ENCODE data around the gene COPZ1.
"Not testable (repeated sequence)": the region's sequence is repeated elsewhere in the genome, so short reads cannot be mapped to it uniquely, and the experiment has no call there.

COPZ1 gene

DNA sequence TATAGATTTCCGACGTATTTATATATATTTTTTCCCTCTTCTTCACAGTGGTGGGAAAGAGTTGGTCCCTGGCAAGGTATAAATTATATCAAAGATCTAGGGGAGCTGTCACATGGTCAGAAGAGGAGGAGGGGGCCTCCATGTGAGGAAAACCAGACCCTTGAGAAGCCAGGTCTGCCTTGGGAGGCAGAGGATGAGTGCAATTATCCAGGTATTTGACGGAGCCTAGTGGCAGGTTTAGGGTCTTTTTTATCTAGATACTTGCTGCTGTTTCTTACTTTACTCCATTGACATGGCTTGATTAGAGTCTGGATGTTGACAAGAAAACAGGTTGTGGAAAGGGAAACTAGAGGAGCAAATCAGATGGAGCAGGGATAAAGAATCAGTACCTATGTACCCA lies 5.5 kb downstream of the COPZ1 start:
- in situ Hi-C loops (cut with MboI; ENCODE audit: low sequenced_read_pairs) = no loop called here

DNA sequence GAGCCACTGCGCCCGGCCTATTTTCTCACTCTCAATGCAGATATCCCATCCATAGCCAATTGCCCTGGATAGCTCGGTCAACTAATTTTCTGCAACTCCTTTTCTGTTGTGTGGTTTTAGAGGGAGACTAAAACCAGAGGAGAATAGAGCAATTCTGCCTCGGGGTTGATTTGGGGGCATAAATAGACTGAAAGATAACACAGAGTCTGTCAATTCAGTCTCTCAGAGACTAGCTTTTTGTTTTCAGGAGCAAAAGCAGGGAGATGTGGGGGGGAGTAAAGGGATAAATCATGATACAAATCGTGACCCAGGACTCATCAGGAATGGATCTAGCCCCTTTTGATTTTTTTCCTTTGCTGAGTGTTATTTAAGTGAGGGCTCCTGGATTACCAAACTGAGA lies 6.5 kb downstream of the COPZ1 start:
- in situ Hi-C loops (cut with MboI; ENCODE audit: low sequenced_read_pairs) = no loop called here

DNA sequence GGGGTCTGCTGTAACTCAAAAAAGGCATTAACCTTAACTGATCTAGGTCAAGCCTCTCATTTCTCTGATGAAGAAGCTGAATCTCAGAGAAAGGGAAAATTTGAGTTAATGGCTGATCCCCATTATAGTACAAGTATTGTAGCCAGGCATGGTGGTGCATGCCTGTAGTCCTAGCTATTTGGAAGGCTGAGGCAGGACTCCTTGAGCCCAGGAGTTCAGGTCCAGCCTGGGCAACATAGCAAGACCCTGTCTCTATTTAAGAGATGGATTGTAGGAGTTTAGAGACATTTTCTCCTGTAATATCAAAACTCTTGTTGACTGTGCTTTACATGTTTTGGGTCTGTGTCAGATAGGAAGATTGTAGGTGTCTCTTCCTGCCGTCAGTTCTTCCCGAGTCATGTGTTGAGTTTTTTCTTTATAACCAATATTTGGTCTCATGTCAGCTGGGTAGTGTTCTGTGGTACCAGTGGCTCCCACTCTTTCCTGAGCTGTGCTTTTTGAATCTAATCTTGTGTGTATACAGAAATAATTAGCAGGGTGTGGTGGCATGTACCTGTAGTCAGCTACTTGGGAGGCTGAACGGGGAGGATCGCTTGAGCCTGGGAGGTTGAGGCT lies 8.6 kb downstream of the COPZ1 start:
- in situ Hi-C loops (cut with MboI; ENCODE audit: low sequenced_read_pairs) = no loop called here

DNA sequence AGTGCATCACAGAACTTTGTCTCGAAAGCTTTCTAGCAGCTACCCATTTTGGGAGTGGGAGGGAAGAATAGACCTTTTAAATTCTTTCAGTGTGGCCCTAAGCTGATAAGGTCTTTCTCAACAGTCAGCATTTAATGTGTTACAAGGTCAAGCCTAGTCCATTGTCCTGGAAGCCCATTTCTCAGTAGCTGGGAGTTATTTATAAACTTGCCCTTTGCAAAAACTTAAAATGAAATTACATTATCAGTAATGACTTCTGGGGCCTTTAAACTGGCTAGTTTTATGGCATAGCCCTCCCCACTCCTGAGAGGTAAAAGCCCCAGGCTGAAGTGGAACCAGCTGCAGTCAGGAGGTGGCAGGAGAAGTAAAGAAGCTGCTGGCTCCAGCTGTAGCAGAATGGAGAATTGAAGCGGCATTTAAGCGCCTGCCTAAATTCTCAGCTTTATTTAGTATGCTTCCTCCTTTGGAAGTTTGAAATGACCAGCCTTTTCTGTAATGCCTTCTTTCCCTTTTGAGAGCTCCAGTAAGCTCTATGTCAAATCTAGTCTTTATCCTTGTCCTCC lies 12.4 kb downstream of the COPZ1 start:
- in situ Hi-C loops (cut with MboI; ENCODE audit: low sequenced_read_pairs) = no loop called here

DNA sequence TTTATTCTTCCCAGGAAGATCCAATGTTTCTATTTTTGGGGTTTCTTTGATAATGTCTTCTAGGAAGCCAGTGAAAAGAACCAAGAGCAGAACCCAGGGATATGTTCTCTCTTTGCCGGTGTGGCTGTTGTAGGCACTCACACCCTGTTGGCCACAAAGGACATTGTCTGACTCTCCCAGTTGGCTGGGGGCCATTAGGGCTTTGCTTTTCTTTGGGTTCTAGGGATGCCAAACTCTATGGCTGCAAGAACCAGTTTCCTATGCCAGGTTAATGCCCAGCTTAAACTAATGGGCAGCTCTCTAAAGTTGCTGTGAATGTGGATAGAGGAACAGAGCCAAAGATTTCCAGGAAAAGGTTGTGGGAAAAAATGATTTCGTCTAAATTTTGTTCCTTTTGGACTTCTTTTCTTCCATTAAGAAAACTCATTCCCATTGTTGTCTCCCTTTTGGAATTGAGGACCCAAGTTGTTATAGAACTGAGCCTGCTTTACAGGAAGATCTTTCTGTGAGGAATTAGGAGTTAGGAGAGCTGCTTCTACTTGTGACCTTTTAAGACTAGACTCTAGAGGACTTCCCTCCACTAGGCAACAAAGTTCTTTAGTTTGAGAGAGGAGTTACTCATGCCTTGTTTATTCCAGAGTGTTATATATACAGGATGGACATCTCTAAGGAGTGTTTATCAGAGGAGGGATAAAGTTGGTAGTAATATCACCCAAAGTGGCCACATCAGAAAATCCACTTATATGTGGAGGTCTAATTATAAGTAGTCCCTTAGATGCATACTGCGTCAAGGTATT lies 13.1 kb downstream of the COPZ1 start:
- in situ Hi-C loops (cut with MboI; ENCODE audit: low sequenced_read_pairs) = no loop called here

DNA sequence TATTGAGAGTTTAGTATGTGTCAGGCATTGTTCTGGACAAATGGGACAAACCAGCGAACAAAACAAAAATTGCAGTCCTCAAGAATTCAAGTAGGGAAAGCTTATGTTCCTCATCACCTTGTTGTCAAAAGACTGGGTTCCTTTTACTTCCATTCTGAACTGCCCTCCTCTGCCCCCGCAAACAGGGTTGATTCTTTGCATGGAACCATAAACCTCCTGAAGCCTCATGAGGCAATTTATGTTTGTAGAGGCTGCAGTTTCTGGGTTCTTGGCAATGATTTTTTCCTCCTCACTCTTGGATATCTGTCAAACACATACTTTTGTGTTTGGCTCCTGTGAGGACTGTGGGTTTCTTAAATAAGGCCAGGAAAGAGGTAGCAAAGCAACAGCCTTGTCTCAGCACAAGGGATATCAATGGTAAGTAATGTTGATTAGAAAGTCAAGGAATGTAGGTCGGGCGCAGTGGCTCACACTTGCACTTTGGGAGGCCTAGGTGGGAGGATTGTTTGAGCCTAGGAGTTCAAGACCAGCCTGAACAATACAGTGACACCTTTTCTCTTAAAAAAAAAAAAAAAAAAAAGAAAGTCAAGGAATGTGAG lies 13.9 kb downstream of the COPZ1 start:
- in situ Hi-C loops (cut with MboI; ENCODE audit: low sequenced_read_pairs) = no loop called here

DNA sequence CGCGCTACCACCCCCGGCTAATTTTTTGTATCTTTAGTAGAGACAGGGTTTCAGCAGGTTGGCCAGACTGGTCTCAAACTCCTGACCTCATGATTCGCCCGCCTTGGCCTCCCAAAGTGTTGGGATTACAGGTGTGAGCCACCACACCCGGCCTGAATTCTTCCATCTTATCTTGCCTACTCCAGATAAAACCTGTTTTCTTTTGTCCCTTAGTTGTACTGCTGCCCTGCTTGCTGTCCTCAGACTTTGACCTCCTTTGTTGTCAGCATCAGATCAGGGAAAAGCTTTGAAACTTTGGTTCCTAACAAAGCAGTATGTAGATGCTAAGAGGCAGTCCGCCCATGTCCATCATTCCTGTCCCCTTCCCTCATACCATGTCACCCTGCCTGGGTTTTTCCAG lies 15.9 kb downstream of the COPZ1 start:
- in situ Hi-C loops (cut with MboI; ENCODE audit: low sequenced_read_pairs) = no loop called here

DNA sequence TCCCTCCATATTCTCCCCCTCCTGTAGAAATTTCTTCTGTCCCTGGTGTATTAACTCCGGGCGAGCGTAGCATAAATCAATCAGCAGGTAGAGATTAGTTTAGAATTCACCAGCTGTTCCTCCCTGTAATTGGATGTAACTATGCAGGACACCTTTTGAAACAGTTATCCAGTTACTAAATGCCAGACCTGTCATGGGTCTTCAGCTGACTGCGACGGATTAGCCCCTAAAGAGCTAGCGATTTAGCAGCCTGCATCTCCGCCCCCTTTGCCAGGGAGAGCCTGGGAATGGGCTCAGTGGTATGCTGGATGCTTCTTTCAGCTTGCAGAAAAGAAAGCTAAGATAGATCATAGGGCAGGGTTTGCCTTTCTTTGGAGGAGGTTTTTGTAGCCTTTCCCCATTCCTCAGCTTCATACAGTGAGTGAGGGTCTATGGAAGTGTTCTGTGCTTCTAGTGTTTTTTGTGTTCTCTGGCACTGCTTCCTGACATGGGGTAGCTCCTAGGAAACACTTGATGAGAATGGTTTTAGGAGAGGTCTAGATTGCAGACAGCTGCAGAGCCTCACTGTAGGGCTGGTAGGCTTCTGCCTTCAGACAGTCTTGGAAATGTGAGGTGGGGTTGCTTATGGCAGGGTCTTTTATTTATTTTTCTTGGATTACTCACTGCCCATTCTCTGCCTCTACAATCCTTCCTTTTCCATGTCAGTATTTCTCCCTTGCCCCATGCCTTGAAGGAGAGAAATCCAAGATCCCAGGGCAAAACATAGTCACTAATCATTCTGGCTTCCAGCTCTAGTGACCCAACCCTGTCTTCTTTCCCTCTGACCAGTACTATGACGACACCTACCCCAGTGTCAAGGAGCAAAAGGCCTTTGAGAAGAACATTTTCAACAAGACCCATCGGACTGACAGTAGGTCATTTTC lies 16.7 kb downstream of the COPZ1 start:
- in situ Hi-C loops (cut with MboI; ENCODE audit: low sequenced_read_pairs) = no loop called here

DNA sequence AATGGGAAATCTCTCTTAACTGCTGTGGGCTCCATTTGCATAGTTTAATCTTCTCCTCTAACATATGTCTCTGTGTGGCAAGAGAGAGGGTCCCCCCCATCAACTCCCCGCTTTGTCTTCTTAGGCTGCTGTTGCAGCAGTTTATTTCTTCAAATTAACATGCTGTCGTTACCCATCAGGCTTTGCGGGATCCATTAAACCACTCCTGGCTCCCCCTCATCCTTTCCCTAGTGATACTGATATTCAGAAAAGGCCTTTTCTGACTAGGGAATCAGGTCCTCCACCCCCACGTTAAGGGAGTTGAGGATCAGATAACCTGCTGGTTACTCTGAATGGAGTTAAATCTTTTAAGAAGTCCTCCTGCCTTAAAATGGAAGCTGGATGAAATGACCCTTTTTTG lies 24.1 kb downstream of the COPZ1 start:
- in situ Hi-C loops (cut with MboI; ENCODE audit: low sequenced_read_pairs) = no loop called here

DNA sequence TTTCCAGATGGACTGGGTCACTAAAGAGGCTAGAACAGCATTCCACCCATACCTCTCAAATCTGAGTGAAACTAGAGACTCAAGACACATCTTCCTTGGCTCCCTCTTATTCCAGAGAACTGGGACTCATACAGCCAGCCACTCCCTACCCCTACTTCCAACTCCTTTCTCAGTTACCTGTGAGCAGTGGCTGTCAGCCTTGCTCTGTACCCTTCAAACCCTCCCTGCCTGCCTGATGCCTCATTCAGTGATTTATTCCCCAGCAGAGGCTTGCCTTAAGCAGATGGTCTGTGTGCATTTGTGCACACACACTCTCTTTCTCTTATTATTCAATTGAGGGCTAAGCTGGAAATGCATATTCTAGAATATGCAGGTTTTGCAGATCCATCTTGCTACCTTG lies 24.7 kb downstream of the COPZ1 start:
- in situ Hi-C loops (cut with MboI; ENCODE audit: low sequenced_read_pairs) = no loop called here

DNA sequence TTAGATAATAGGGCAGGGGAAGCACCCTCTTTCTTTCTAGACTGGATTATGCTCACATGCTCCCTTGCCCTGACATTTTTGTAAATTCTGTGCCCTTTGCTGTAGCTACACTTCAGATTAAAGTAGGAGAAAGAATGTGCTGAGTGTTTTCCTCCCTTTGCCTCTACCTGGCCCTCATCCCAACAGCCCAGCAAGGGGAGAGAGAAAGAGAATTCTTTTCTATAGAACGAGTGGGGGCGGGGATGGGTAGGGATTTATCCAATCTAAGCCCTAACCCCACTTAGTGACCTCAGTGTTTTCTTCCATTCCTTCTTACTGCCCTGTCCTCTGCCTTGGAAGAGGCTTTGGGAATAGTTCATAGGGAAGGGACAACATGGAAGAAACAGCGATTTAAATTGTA lies 25.8 kb downstream of the COPZ1 start:
- in situ Hi-C loops (cut with MboI; ENCODE audit: low sequenced_read_pairs) = no loop called here

DNA sequence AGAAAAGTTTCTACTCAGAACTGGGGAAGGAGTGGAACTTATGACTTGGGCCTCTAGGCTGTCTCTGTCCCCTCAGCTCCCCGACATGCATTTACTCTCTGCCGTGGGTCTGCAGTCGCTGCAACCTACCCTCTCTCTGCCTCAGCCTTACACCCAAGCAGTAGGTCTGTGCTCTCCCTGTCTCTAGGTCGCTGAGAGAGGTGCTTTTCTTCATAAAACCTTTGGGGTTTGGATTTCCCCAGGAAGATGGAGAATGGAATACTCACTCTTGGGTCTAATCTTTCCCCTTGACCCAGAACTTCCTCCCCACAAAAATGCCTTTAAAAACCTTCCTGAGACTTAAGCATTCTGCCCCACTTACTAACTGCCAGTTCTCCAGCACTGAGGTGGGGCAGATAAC lies 26.4 kb downstream of the COPZ1 start:
- in situ Hi-C loops (cut with MboI; ENCODE audit: low sequenced_read_pairs) = no loop called here

DNA sequence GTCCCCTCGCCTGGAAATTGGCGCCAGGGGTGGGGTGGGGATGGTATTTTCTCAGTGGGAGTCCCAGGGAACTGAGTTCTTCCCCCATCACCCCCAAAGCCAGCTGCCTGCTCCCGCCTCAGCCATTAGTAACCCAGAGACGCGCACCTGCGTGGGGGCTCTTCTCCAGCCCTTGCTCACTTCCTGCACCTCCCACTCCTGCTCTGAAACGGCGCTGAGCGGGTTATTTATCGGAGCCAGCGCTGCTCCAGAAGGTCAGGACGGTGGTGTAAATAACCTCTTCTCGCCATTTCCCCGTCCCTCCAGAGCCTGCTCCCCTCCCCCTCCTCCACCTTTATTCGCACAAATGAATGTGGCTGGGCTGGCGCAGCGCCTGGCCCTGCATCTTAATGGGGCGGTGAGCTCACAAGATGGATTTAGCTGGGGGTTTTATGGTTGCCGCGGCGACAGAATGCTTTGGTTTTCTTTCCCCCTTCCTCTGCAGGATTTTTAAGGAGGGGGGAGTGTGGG lies 27.1 kb downstream of the COPZ1 start:
- in situ Hi-C loops (cut with MboI; ENCODE audit: low sequenced_read_pairs) = no loop called here

DNA sequence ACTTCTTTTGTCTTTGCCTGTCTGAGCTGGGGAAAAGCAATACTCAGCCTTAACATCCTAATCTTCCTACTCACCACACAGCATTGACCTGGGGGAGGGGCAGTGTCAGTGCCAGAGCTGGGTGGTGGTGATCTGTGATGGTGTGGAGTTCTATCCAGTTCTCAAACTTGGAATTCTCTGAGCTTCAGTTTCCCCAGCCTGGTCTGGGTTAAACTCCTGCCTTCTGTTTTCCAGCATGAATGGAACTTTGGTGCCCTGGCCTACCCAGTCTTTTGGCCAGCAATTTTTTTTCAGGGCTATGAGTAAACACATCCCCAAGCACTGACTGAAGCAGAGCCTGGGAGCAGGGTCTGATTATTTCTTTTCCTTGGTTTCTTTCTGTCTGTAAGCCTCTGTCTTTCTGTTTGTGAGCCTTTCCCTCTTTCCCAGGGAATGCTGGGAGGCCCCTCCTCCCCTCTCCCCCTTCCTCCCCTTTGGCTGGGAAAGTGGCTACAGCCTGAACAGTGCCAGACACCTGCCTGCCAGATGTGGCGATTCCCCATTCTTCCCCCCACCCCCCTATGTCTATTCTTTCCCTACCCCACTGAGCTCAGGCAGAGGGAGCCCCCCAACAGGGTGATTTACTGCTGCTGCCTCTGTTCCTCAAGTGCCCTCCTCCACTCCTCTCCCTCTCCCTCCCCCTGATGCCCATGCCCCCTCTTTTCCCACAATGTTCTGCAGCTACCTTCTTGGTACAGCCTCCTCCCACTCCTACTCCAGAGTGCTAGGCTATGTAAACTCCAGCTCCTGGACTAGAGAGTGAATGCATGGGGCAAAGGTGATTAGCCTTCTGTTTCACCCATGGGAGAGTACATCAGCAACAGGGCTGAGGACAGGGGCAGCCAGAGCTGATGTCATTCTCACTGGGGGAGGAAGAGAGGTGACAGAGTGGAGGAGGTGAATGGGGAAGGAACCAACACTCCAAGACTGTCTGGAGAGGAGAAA lies 28.3 kb downstream of the COPZ1 start:
- in situ Hi-C loops (cut with MboI; ENCODE audit: low sequenced_read_pairs) = no loop called here

DNA sequence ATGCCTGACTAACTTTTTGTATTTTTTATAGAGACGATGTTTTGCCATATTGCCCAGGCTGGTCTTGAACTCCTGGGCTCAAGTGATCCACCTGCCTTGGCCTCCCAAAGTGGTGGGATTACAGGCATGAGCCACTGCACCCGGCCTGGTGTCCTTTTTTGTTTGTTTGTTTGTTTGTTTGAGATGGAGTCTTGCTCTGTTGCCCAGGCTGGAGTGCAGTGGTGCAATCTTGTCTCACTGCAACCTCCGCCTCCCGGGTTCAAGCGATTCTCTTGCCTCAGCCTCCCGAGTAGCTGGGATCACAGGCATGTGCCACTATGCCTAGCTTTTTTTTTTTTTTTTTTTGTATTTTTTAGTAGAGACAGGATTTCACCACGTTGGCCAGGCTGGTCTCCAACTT lies 29.3 kb downstream of the COPZ1 start:
- in situ Hi-C loops (cut with MboI; ENCODE audit: low sequenced_read_pairs) = not testable (repeated sequence)

DNA sequence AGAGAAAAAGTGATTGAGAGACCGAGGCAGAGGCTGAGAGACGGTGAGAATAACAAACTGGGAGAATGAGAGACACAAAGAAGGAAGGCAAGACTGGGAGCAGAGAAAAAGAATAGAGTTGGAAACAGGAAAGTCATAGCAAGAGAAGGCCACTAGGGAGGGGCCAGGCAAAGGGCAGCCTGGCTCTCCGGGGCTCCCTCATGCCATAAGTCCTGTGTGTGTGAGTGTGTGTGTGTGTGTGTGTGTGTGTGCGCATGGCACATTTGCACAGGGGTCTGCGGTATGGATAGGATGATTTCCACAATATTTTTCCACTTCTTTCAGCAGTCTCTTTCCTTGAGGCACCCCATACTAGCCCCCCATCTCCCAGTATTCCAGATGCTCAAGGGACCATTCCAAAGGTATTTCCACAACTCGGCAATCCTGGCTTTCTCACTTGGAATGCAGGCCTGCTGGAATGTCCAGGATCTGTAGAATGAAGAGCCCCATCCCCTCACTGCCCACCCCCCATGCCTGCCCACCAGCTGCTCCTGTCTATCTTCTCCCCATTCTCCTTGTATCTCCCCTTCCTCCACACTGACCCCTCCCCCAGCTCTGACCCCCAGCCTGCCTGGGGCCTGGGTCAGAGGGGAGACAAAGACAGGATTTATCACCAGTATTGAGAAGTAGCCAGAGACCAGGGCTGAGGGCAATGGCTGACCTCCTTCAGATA lies 30.3 kb downstream of the COPZ1 start:
- in situ Hi-C loops (cut with MboI; ENCODE audit: low sequenced_read_pairs) = no loop called here

DNA sequence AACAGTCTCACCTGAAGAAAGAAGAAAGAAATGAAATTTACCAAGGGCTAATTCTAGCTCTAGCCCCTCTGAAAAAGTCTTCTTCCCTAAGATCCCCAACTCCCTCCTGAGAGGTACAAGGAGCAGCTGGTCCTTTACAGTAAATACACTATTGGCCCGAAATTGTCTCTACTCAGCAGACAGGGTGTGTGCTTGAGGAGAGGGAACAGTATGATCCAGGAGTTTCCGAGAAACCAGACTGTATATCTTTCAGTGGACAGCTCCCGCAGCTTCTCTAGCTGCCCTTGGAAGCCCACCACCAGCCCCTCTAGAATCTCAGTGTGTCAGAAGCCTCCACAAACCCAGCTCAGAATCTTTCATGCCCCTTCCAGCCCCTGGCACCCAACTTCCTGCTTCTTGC lies 31.3 kb downstream of the COPZ1 start:
- in situ Hi-C loops (cut with MboI; ENCODE audit: low sequenced_read_pairs) = no loop called here

DNA sequence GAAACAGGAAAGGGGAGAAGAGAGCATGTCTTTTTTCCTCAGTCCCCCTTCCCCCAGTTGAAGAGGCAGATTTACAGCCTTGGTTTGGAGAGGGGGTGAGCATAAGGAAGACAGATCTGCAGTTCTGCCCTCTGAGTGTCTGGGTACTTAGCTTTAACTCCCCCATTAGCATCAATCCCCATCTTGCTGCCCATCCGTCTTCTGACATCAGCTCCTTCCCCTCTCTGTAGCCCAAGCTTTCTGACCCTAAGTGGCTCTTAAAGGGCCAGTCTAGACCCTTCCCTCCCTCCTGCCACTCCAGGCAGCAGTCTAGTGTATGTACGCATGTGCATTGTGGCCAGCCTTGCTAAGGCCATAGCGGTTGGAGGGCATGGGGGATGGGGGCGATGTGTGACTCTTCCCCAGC lies 32.0 kb downstream of the COPZ1 start:
- in situ Hi-C loops (cut with MboI; ENCODE audit: low sequenced_read_pairs) = no loop called here

Data from HL-60/S4 (cell line).